ENCODE results near the gene AKT3. TPM values are rescaled to one million over a fixed set of nuclear protein-coding genes. Genes with fewer than 3 reads are reported as not detected.

The AKT3 gene
- polyA plus RNA-seq, 1 donor (not counting 4 experiments of a cell fraction or from before 2014, with no cell fraction given) = 2.9 TPM

- H3K79me2 ChIP-seq (ENCODE audit: control insufficient read depth, insufficient read depth, low read length) = peaks cover 1% of the 10 kb centered on the region
- TF ChIP-seq EZH2 (IDR thresholded peaks at IDR 0.05; ENCODE audit: low read length) = no peak
- no peak for TF ChIP-seq CTCF (optimal IDR thresholded peaks at IDR 0.05 in 1 of 3, IDR thresholded peaks at IDR 0.05 in 1 of 3, conservative IDR thresholded peaks at IDR 0.05 in 1 of 3; ENCODE audit: extremely low read depth in 1 of 3, insufficient read depth in 2 of 3, low read length in 3 of 3)
- no peaks in the 10 kb centered on the region for H3K36me3 ChIP-seq (ENCODE audit: control insufficient read depth in 2 of 2, extremely low read depth in 1 of 2, insufficient read depth in 2 of 2, low read length in 2 of 2)
- FAIRE-seq = no peak
- no peak overlapping the region for H3K4me3 ChIP-seq (ENCODE audit: control insufficient read depth in 2 of 3, extremely low read depth in 1 of 3, insufficient read depth in 2 of 3, low read depth in 1 of 3, low read length in 3 of 3)
- H4K20me1 ChIP-seq (ENCODE audit: control insufficient read depth, extremely low read depth, insufficient read depth, low read length) = no peaks in the 10 kb centered on the region
- peaks cover 5% of the 10 kb centered on the region for H3K4me1 ChIP-seq (ENCODE audit: control insufficient read depth, extremely low read depth, insufficient read depth, low read length)
- no peaks in the 10 kb centered on the region for H3K9me1 ChIP-seq (ENCODE audit: control insufficient read depth, extremely low read depth, insufficient read depth, low read length)
- H3K27ac ChIP-seq (ENCODE audit: control insufficient read depth, insufficient read depth, low read length) = no peak overlapping the region
- H3K27me3 ChIP-seq (ENCODE audit: control insufficient read depth, extremely low read depth, insufficient read depth, low read length) = no peaks in the 10 kb centered on the region
- no peak overlapping the region for H2AFZ ChIP-seq (ENCODE audit: control insufficient read depth, low read length)
- dilution Hi-C loops (cut with MboI; ENCODE audit: extremely low pct_ligation_motif_present, low sequenced_read_pairs) = no loop called here
- no peak overlapping the region for H3K9ac ChIP-seq (ENCODE audit: control insufficient read depth, extremely low read depth, insufficient read depth, low read length)
- no peak for DNase-seq (ENCODE audit: low read depth, low spot score)
- H3K9me3 ChIP-seq (ENCODE audit: control insufficient read depth, low read depth, low read length) = no peaks in the 10 kb centered on the region
- no peak overlapping the region for H3K4me2 ChIP-seq (ENCODE audit: control insufficient read depth, extremely low read depth, insufficient read depth, low read depth, low read length)
Measured at GRCh38 chr1:243483952-243484351, 366.1 kb downstream of the AKT3 start.

- Histone ChIP-seq H3K9ac (ENCODE audit: control insufficient read depth, extremely low read depth, insufficient read depth, low read length) (no peak overlapping the region), H3K79me2 (ENCODE audit: control insufficient read depth, insufficient read depth, low read length) (no peaks in the 10 kb centered on the region), H3K36me3 (ENCODE audit: control insufficient read depth in 2 of 2, extremely low read depth in 1 of 2, insufficient read depth in 2 of 2, low read length in 2 of 2) (no peaks in the 10 kb centered on the region), H3K27me3 (ENCODE audit: control insufficient read depth, extremely low read depth, insufficient read depth, low read length) (no peaks in the 10 kb centered on the region), H3K4me3 (ENCODE audit: control insufficient read depth in 2 of 3, extremely low read depth in 1 of 3, insufficient read depth in 2 of 3, low read depth in 1 of 3, low read length in 3 of 3) (no peak overlapping the region), H4K20me1 (ENCODE audit: control insufficient read depth, extremely low read depth, insufficient read depth, low read length) (no peaks in the 10 kb centered on the region), H3K9me3 (ENCODE audit: control insufficient read depth, low read depth, low read length) (no peaks in the 10 kb centered on the region), H3K4me1 (ENCODE audit: control insufficient read depth, extremely low read depth, insufficient read depth, low read length) (peaks cover 5% of the 10 kb centered on the region), H3K4me2 (ENCODE audit: control insufficient read depth, extremely low read depth, insufficient read depth, low read depth, low read length) (no peak overlapping the region), H3K9me1 (ENCODE audit: control insufficient read depth, extremely low read depth, insufficient read depth, low read length) (no peaks in the 10 kb centered on the region), H3K27ac (ENCODE audit: control insufficient read depth, insufficient read depth, low read length) (no peak overlapping the region), H2AFZ (ENCODE audit: control insufficient read depth, low read length) (no peak overlapping the region)
- dilution Hi-C loops (cut with MboI; ENCODE audit: extremely low pct_ligation_motif_present, low sequenced_read_pairs) = no loop called here
- no peak for TF ChIP-seq CTCF (optimal IDR thresholded peaks at IDR 0.05 in 1 of 3, IDR thresholded peaks at IDR 0.05 in 1 of 3, conservative IDR thresholded peaks at IDR 0.05 in 1 of 3; ENCODE audit: extremely low read depth in 1 of 3, insufficient read depth in 2 of 3, low read length in 3 of 3)
- TF ChIP-seq EZH2 (IDR thresholded peaks at IDR 0.05; ENCODE audit: low read length) = no peak
- DNase-seq (ENCODE audit: low read depth, low spot score) (no peak), FAIRE-seq (no peak)
Measured at GRCh38 chr1:243483071-243483771, 366.8 kb downstream of the AKT3 start.
